ENCODE data around the gene GRIK4.

- TF ChIP-seq CTCF (conservative IDR thresholded peaks at IDR 0.05 in 1 of 2, IDR thresholded peaks at IDR 0.05 in 1 of 2; ENCODE audit: extremely low read depth in 1 of 2, insufficient read depth in 1 of 2, low read depth in 1 of 2, low read length in 2 of 2) (no peak), EZH2 (IDR thresholded peaks at IDR 0.05; ENCODE audit: borderline replicate concordance, low read length) (no peak)
Observed at GRCh38 chr11:120524536-120525085, 13.1 kb downstream of the GRIK4 start.

Data from mammary epithelial cell (primary cell).